Endothelial cell (in vitro differentiated cells): ENCODE measurements around the gene TRAPPC12. TPM values are rescaled to one million over a fixed set of nuclear protein-coding genes. Genes with fewer than 3 reads are reported as not detected.

Source experiments
- DNase-seq: peaks from one replicate; pipeline ENCODE4 v3.0.0; 2021; ENCODE audit warnings: low spot score
- H3K27ac Mint-ChIP-seq: one replicate; pipeline ENCODE4 v1.8.0; 2021; ENCODE audit warnings: mixed read lengths, inconsistent platforms; ENCODE audit not compliant: unreplicated experiment
- H3K27me3 Mint-ChIP-seq: one replicate; pipeline ENCODE4 v1.8.0; 2021; ENCODE audit warnings: mild to moderate bottlenecking, moderate library complexity, mixed read lengths, inconsistent platforms; ENCODE audit not compliant: unreplicated experiment
- H3K36me3 Mint-ChIP-seq: one replicate; pipeline ENCODE4 v1.8.0; 2021; ENCODE audit warnings: mild to moderate bottlenecking, low read depth, mixed read lengths, inconsistent platforms; ENCODE audit not compliant: unreplicated experiment
- H3K4me1 Mint-ChIP-seq: one replicate; pipeline ENCODE4 v1.8.0; 2021; ENCODE audit warnings: mild to moderate bottlenecking, mixed read lengths, inconsistent platforms; ENCODE audit not compliant: unreplicated experiment
- H3K4me3 Mint-ChIP-seq: one replicate; pipeline ENCODE4 v1.8.0; 2021; ENCODE audit warnings: mild to moderate bottlenecking, mixed read lengths, inconsistent platforms; ENCODE audit not compliant: unreplicated experiment
- H3K9me3 Mint-ChIP-seq: one replicate; pipeline ENCODE4 v1.8.0; 2021; ENCODE audit warnings: mixed read lengths, inconsistent platforms; ENCODE audit not compliant: unreplicated experiment
- total RNA-seq: library from RNA; stranded (reverse); fragmentation: NEBNext Ultra II Directional; extraction: Animal tissue kit (Norgen Biotek cat#: 25700); gene quantifications from one replicate; pipeline ENCODE4 v1.2.1, GENCODE V29; 2021; ENCODE audit not compliant: unreplicated experiment
- TF ChIP-seq, protein P1 (sequence below): fragments of 200-600 bp; sonication (generic); IDR thresholded peaks from one replicate; pipeline ENCODE4 v1.5.0; 2021; ENCODE audit warnings: antibody characterized with exemption; ENCODE audit not compliant: unreplicated experiment

The TRAPPC12 gene
- total RNA-seq, 1 donor from 2014 or later = 105 TPM

DNA sequence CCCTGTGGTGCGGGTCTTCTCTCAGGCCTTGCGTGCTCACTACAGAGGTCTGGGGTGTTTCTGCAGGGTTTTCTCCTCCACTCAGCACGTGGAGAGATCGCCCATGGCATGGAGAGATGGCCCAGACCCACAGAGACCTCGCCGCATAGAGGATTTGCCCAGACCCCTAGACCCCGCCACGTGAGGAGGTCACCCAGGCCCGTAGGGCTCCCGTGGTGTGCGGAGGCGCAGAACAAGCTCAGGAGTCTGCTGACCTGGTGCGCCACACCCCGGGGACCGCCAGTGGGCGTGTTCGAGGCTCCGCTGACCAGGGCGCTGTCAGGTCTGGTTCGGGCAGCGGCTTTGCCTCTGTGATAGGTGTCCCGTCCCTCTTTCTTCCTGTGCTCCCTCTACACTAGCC is 75.3 kb downstream of the TRAPPC12 start:
- DNase-seq = no peak
- Mint-ChIP-seq H3K27ac (no peak overlapping the region), H3K27me3 (peaks cover 2% of the 10 kb centered on the region), H3K9me3 (no peaks in the 10 kb centered on the region), H3K4me3 (no peak overlapping the region), H3K4me1 (peaks cover 18% of the 10 kb centered on the region), H3K36me3 (peaks cover 29% of the 10 kb centered on the region)
- TF ChIP-seq, protein P1, sequence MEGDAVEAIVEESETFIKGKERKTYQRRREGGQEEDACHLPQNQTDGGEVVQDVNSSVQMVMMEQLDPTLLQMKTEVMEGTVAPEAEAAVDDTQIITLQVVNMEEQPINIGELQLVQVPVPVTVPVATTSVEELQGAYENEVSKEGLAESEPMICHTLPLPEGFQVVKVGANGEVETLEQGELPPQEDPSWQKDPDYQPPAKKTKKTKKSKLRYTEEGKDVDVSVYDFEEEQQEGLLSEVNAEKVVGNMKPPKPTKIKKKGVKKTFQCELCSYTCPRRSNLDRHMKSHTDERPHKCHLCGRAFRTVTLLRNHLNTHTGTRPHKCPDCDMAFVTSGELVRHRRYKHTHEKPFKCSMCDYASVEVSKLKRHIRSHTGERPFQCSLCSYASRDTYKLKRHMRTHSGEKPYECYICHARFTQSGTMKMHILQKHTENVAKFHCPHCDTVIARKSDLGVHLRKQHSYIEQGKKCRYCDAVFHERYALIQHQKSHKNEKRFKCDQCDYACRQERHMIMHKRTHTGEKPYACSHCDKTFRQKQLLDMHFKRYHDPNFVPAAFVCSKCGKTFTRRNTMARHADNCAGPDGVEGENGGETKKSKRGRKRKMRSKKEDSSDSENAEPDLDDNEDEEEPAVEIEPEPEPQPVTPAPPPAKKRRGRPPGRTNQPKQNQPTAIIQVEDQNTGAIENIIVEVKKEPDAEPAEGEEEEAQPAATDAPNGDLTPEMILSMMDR = no peak

DNA sequence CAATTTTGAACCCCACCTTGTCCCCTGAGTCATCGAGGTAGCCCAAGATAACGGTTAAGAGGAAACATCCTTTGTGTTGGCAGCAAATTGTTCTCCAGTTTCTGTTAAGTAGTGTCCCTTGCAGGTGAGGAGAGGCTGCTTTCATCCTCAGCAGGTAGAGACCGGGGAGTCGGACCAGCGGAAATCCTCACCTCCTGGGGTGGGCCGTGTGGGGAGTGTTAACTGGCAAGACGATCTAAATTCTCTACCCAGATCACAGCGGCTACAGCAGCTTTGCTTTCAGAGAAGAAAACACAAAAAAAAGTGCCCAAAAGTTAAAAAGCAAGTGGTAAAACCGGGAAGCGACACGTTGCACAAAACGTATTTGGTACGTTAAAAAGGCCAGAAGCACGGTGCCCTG is 76.6 kb downstream of the TRAPPC12 start:
- Mint-ChIP-seq H3K27me3 (peaks cover 2% of the 10 kb centered on the region), H3K4me1 (peaks cover 18% of the 10 kb centered on the region), H3K27ac (no peak overlapping the region), H3K9me3 (no peaks in the 10 kb centered on the region), H3K4me3 (no peak overlapping the region), H3K36me3 (peaks cover 31% of the 10 kb centered on the region)
- no peak for DNase-seq
- TF ChIP-seq, protein P1 = no peak

DNA sequence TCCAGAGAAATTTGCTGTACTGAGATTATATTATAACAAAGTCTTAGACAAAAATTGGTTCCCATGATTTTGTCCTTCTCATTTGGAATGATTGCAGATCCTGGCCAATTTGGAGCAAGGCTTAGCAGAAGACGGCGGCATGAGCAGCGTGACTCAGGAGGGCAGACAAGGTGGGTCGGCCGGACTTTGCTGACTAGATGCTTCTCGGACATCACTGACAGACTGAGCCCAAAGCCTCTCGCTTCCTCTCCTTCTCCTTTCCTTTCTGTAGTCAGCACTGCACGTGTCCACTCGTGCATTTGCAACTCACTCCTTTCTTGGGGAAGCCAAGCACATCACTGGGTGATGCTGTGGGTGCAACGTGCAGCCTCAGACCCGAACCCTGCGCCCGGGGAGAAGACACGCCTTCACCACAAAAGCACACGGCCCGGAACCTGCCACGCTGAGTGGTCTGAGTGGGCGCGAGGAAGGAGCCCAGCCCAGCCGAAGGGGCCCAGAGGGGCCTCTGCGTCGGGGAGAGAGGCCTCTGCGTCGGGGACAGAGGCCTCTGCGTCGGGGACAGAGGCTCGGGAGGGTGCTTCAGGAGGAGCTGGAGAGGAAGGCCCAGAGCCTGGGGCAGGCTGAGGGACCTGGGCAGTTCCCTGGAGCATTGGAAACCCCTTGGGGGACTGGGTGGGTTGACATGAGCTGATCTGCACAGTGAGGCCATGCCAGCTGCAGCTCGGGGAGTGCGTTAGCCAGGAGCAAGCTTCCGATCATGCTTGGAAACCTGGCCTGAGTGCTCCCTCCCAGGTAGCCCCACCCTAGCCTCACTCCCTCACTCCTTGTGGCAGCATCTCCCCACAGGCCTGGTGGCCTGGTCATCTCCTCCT is 78.3 kb downstream of the TRAPPC12 start:
- DNase-seq = no peak
- H3K27me3 Mint-ChIP-seq = peaks cover 2% of the 10 kb centered on the region
- no peak overlapping the region for H3K27ac Mint-ChIP-seq

DNA sequence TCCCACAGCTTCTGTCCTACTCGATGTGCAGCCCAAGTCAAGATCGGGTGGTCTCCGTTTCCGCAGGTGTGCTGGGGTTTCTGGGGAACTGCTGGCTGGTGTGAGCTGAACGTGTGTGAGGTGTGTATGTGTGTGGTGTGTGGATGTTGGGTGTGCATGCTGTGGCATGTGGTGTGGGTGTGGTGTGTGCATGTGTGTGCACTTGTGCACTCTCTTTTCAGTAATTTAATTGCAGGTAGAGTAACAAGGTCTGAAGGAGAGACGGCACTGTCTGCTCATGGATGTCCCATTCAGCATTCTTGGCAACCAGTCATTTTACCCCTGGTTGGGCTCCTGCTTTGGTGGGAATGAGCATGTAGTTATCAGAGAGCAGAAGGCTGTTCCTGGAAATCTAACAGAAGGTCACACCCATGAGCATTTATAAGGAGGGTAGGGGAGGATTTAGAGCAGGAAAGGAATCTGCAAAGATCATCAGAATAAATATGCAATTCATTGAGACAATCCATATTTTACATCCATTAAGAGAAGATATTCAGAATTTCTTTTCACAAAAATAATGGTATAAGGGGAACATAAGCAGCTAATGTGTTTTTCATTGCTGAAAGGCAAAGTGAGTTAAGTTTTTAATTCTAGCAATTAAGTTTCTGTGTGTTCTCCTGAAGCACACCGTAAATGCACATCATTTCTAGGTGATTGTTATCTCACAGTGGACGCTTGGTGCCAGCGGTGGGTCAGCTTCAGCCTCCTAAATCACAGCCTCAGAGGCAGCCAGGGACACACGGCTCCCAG is 79.1 kb downstream of the TRAPPC12 start:
- Mint-ChIP-seq H3K27ac (peak overlapping the region; percentile 38), H3K36me3 (peaks cover 32% of the 10 kb centered on the region), H3K4me3 (peak overlapping the region; percentile 57), H3K9me3 (no peaks in the 10 kb centered on the region), H3K27me3 (peaks cover 2% of the 10 kb centered on the region), H3K4me1 (peaks cover 9% of the 10 kb centered on the region)
- DNase-seq = no peak
- TF ChIP-seq, protein P1 = no peak

More for the DNA sequence above, 78.3 kb downstream of the TRAPPC12 start:
- peaks cover 32% of the 10 kb centered on the region for H3K36me3 Mint-ChIP-seq
- H3K4me3 Mint-ChIP-seq = no peak overlapping the region
- H3K4me1 Mint-ChIP-seq = peaks cover 16% of the 10 kb centered on the region
- no peaks in the 10 kb centered on the region for H3K9me3 Mint-ChIP-seq
- TF ChIP-seq, protein P1 = no peak
